GM21526 (cell line): ENCODE data around the gene TLE1.
A peak's percentile ranks its signal among the peaks of the same experiment; 100 is the strongest.
"Not testable (repeated sequence)": the region's sequence is repeated elsewhere in the genome, so short reads cannot be mapped to it uniquely, and the experiment has no call there.

Source experiments
- ATAC-seq: cut with Tn5 transposase; IDR thresholded peaks from one replicate; pipeline ENCODE4 v1.9.1; 2021; ENCODE audit warnings: moderate library complexity; ENCODE audit not compliant: unreplicated experiment, low FRiP score

Gene TLE1

DNA sequence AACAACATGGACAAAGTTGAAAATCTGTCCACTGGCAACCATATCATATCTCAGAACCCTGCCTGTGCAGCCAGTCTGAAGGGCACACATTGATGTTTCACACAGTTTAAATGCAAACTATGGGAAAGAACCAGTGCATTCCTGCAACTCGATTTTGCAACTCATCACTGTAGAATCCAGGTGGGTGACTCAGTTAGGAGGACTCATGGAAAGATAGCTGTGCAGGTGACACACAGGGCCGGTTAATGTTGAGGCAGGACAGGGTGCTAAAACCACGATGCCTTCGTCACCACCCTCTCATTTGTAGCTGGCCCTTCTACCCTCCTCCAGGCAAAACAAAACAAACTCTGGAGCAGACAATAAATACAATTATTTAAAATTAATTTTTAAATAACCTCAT lies 62.8 kb downstream of the TLE1 start:
- no peak for ATAC-seq

DNA sequence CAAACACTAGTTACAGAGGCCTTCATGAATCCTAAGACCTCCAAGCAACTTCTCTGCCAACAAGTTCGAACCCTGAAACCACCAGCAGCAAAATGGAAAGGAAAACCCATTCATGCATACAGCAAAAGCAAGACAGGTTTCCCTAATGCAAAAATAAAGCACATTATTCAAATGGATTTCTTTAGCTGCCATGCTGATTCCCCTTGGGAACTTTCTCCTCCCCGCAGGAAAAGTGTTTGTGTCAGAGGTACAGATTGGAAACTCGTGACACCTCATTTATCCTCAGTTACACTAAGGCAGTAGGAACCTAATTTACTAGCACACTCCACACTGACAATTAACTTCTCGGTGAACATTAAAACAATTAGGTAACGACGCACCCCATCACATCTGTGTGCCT lies 63.4 kb downstream of the TLE1 start:
- no peak for ATAC-seq

DNA sequence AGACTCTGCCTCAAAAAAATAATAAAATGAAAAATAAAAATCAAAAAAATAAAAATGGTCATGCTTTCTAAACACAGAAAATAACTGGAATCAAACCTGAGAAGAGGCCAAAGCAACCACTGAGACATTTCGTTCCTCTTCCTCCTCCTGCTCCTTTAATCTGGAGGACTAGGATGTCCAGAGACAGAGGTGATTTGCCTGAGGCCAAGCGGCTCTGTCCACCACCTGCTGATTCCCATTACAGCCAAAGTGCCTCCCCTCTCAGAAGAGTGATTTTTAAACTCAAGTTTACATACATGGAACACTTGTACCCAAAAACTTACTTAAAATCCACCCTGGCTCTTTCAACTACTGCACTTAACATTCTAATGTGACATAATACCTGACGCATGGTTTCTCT lies 65.6 kb downstream of the TLE1 start:
- ATAC-seq, result no peak

DNA sequence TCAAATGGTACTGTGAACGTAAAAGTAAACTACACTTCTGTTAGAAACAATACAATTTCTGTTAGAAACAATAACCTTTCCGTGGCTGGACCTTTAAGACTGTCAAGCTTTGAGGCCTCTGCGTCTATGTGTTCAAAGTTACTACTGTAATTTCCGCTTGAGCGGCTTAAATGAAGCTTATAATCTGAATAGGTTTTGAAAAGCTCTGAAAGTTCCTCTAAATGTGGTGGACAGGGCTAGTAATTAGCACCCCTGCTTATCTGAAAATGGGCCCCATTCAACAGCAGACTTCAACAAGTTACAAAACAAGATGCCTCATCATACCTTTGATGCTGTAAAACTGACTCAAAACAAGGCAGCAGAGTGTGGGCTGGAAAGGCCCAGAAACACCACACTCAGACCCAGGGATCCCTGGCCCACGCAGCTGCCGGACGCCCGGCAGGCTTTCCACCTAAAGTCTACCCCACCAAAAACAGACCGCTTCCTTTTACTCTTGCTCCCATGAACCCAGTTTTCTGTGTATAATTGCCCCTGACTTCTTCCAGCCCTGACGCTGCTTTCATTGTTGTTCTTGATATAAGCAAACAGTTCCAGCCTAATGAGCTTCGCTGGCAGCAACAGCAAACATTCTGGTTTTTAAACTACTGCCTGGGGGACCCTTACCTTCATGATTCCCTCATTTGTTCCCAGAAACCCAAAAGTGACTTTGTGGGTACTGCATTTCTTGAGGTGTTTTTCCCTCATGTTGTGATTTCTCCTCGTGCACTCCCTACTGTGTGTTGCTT lies 66.7 kb downstream of the TLE1 start:
- no peak for ATAC-seq

DNA sequence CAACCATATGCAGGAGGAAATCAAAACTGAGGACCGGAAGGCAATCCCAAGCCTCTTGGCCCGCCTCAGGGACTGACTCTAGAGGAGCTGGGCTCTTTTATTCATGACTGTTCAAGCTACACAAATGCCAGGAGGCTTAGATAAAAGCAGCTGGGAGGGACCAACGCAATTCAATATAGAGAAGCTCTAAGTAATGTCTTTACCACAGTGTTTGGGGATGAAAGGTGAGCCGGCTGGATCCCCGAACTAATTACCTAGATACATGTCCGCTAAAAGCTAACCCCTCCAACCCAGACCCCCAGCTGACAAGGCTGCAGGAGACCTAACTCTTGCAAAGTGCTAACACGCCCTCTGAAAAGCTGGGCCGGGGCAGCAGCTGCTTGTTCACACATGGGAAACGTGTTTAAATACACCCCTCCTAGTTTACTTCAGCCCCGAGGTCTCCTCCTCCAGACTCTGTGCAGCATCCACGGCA lies 67.5 kb downstream of the TLE1 start:
- ATAC-seq, result no peak

DNA sequence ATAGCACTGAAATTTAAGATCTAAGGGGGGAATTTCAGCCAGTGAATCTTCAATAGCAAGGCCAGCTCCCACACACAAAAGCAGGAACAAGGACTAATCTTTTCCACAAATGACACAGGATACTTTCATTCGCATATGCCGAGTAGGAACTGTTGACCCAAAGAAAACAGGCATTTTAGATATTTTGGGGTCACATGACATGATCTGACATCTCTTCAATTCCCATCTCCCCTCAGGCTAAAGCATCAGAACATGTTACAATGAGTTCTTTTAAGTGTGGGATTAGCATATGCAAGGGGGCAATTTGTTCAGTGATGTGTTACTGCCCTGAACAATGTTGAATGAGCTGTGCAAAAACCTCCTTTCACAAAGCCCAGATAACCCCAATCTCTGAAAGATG lies 68.2 kb downstream of the TLE1 start:
- ATAC-seq, result no peak

DNA sequence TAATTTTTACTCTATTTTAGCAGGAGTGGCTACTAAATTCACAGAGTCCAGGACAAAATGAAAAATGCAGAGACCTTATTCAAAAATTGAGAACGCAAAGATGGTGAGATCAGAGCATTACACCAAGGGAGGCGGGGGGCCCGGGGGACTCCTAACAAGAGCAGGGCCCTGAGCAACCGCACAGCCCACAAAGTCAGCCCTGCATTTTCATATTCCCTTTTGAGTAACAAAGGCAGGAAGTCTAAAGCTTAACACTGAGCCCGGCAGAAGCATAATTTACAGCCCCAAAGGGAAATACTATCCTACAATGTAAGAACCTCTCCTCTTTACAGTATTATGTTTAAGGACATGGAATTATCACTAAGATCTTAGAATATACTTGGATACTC lies 69.4 kb downstream of the TLE1 start:
- peak; percentile 84 for ATAC-seq

DNA sequence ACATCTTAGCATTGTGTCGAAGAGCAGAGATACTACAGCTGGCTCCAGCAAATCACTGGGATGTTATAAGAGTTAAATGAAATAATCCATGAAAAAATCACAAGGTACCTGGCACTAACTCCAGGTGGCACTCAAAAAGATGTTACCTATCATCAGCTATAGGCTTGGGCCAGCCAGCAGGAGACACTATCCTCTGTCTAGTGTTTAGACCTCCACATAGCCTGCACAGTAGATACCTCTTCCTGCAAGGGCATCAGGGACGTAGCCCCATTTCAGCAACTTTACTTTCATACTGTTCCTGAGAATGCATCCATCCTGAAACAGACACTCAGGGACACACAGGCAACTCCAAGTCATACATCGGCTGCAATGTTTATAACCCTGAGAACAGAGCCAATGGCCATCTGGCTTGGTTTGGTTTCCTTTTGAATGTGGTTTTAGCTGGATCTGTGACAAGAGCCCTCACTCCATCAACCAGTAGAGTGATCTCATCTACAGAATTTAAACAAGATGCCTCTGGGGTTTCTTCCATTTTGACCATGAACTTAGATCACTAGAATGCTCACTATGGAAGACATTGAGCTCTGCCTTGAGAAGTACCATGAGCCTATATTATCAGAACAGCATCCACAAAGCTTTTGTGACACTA lies 69.9 kb downstream of the TLE1 start:
- no peak for ATAC-seq

DNA sequence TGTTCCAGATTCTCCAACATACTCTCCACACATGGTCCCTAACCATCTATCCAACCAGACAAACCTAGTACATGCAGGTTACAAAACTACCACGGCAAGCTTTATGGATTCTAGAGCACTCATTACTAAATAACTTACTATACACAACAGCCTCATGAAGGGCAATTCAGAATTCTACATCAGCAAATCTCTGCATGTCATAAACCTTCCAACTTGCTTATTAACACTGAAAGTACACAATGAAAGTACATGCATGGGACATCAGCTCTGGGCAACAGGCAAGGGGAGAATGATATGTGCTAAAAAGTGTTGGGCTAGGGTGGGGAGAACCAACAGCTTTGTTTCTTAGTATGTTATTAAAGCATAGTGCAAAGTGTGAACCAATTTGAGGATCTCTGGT lies 70.4 kb downstream of the TLE1 start:
- ATAC-seq, result no peak

DNA sequence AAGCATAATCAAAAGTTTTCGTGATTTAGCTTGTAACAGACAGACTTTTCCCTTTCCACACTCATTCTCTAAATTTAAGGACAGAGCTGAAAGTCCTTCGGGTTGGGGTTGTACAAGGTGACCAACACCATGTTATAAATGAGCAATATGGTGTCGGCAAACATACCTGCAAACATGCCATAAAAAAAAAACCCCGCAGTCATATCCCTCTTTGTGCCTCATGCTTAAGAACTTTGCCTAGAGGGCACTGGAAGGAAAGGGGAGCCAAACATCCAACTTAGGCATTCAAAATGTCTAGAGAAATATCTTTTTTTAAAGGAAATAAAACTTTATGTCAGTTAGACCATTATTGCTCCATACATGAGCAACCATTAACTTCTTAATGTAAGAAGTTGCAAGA lies 73.2 kb downstream of the TLE1 start:
- ATAC-seq, result no peak

DNA sequence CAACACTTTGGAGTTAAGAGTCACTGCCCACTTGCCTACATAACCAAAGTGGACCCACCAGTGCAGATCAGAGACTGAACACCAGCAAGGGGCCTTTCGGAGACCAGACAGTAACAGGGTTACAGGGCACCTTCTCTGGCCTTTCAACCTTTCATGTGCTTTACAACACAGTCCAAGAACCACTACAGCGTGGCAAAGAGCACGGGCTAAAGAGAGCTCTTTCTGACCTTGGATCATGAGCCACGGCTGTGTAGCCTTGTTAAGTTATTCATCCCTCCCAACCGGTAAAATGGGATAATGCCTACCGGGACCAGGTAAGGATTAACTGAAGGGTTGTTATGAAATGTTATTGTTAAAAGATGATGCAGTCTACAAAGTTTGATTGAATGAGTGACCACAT lies 75.0 kb downstream of the TLE1 start:
- no peak for ATAC-seq

DNA sequence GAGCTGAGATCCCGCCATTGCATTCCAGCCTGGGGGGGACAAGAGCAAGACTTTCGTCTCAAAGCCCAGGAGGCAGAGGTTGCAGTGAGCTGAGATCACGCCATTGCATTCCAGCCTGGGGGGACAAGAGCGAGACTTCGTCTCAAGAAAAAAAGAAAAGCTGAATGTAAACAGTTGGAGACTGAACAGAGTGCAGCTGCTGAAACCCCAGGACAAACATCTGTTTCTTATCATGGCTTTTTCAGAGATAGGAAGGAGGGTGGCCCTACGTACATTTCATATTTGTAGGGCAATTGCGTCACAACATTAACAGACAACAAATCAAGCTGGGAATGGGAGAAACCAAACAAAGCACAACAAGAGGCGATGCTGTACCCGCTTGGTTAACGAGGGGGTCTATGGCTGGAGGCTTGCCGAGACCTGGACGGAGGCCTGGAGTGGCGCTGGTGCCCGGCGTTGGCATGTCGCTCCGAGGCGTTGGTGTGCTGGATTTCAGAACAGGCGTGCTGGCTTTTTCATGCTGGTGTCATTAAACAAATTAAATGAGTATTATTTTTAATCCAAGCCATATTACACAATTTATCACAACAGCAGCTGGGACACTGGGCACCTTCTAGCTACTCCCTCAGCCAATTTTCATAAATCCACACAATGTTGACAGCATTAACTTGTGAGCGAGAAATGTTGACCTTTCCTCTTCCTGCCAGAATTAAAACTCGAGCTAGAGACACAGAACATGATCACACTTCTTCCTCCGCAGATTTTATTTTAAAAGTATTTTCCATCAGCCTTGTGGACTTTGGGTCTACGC lies 76.1 kb downstream of the TLE1 start:
- no peak for ATAC-seq

DNA sequence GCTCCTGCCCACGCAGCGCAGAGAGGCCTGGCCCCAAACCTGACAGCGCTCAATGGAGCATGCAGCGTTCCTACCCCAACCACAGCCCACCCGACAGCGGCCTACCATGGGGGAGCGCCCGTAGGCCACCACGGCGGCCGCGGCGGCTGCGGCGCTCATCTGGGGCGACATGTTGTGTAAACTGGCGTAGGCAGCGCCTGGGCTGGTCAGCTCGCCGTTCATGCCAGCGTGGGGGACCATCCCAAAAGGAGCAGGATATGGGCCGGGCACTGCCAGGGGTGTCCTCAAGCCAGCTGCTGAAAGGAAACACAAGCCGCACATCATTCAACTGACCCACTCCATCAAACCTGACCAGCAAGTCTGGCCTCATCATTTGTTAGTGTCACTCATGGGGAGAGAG lies 77.7 kb downstream of the TLE1 start:
- ATAC-seq, result no peak

DNA sequence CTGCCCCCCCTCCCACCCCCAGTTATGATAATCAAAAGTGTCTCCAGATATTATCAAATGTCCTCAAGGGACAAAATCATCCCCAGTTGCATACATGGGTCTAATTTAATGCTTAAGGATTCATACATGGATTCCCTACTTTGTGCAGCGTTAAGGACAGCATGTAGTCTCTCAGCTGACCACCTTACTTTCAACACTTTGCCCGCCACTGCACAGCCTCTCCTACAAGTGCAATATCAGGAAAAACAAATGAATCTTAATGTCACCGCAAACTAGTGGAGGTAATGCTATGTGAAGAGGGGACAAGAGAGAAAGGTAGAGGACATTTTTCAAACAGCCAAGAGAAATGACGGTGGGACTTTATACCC lies 78.6 kb downstream of the TLE1 start:
- ATAC-seq, result no peak

DNA sequence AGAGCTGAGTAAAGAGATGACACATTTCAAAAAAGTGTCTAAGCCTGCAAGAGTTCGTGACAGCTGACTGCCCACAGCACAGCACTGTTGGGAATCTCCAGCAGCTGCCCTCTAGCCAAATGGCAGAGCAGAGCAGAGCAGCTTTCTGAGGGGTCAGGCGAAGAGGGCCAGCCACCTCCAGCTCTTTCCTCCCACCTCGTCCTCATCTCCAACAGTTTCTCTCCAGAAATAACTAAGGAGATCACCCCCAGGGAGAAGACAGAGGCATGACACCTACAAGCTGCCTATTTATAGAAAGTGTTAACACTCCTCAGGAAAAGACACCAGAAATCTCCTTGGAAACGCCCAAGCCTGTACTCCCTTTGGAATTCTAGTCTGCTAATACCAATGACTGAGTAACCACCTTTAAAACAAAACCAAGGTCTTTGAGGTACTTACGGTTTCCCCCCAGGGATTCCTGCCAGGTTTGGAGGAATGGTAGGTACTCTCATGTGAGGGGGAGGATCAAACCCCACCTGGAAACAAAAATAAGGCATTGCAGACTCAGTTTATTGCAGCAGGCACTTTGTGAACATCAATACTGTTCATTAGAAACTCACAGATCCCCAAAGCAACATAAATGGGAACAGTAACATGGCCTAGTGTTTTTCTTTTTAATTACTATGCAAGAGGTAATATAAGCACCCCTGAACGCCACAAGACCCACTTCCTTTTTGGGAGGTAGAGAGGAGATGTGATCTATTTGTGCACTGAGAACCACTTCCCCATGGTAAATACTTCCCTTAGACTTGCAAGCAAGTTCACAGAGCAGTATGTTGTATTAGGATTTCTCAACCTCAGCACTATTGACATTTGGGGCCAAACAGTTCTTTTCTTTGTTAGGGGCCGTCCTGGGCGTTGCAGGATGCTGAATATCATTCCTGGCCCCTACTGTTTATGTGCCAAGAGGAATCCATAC lies 79.3 kb downstream of the TLE1 start:
- ATAC-seq, result no peak

DNA sequence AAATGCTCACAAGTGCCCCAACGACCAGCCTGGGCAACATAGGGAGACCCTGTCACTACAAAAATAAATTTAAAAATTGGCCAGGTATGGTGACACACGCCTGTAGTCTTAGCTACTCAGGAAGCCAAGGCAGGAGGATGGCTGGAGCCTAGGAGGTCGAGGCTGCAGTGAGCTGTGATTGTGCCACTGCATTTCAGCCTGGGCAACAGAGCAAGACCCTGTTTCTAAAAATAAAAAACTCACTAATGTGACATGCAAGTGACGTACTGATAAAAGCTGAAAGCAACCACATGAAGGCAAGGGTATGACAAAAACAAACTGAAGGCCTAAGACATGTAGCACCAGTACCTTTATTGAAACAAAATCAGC lies 81.1 kb downstream of the TLE1 start:
- no peak for ATAC-seq

DNA sequence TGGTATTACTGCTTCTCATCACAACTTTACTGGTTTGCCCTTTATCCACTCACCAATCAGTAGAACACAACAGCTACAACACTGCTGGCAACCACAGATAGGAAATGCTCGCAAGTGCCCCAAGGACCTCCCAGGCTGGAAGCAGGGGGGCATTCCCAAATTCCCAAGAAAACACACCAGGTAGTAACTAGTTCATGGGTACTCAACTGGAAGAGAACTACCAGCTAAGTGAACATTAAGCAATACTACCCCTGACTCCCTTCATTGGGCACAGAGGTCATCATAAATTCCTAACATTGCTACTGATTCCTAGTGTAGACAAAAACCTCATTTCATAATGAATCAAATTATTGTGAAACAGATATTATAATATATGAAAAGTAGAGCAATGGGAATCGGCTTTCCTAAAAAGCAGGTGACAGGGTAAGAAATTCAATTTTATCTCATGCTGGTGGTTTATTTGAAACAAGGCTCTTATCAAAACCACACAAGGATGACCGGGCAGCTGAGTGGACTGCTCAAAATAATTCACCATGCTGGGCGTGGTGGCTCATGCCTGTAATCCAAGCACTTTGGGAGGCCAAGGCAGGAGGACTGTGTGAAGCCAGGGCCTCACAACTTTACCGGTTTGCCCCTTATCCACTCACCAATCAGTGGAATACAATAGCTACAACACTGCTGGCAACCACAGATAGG lies 81.6 kb downstream of the TLE1 start:
- ATAC-seq, result no peak

DNA sequence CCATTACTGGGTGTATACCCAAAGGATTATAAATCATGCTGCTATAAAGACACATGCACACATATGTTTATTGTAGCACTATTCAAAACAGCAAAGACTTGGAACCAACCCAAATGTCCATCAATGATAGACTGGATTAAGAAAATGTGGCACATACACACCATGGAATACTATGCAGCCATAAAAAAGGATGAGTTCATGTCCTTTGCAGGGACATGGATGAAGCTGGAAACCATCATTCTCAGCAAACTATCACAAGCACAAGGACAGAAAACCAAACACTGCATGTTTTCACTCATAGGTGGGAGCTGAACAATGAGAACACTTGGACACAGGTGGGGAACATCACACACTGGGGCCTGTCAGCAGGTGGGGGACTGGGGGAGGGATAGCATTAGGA lies 83.1 kb downstream of the TLE1 start:
- not testable (repeated sequence) for ATAC-seq

DNA sequence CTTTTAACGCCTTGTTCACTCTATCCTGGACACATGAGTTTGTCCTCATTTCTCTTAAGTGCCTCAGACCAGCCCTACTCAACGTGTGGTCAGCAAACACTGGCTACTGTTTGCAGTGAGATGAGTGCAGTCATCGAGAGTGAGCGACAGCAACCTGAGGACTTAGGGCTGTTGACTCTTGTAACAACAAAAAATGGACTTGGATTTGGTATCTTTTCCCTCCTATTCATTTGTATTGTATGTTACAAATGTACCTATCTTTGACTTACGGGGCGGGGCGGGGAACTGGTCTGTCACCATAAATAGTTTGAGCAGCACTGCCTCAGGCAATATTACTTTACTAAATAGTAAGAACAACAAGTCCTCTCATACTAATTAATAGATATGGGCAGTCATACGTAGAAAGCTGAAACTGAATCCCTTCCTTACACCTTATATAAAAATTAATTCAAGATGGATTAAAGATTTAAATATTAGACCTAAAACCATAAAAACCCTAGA lies 84.1 kb downstream of the TLE1 start:
- ATAC-seq, result no peak
